Stomach (tissue), 9 donors: ENCODE results near the gene C12orf43. TPM values are rescaled to one million over a fixed set of nuclear protein-coding genes. Genes with fewer than 3 reads are reported as not detected.

Experiments used
- DNase-seq, 2 donors: peaks; one replicate each; pipeline versions ENCODE4 v3.0.0 to v3.0.0-alpha.2; 2013 to 2019
- H3K27ac ChIP-seq, 5 donors: fragments of 200-600 bp in 4 of 5; sonication (generic) in 4 of 5; one replicate each; pipeline ENCODE4 v1.5.1; 2013 to 2019; ENCODE audit warnings: mild to moderate bottlenecking in 1 of 5, moderate library complexity in 1 of 5
- H3K27me3 ChIP-seq, 3 donors: fragments of 200-600 bp; sonication (generic); one replicate each; pipeline ENCODE4 v1.5.1; 2017 to 2019; ENCODE audit warnings: mixed run types in 1 of 3
- H3K36me3 ChIP-seq, 4 donors: fragments of 200-600 bp; sonication (generic); 1 replicate in 3 of 4; 2 replicates in 1 of 4; pipeline ENCODE4 v1.5.1; 2016 to 2019
- H3K4me1 ChIP-seq, 4 donors: fragments of 200-600 bp; sonication (generic); one replicate each; pipeline ENCODE4 v1.5.1; 2016 to 2019
- H3K4me3 ChIP-seq, 4 donors: fragments of 200-600 bp; sonication (generic) in 3 of 4; one replicate each; pipeline ENCODE4 v1.5.1; 2016 to 2019; ENCODE audit warnings: mild to moderate bottlenecking in 1 of 4
- H3K9me3 ChIP-seq, 4 donors: fragments of 200-600 bp; sonication (generic); one replicate each; pipeline ENCODE4 v1.5.1; 2016 to 2019
- CTCF ChIP-seq, 7 experiments: fragments of 450-650 bp in 4 of 7; fragments of 200-600 bp in 3 of 7; sonication (generic) in 3 of 7; IDR thresholded peaks; one replicate each; pipeline ENCODE4 v1.5.1; 2016 to 2019; ENCODE audit warnings: antibody characterized with exemption in 7 of 7, control low read depth in 2 of 7, mild to moderate bottlenecking in 1 of 7
- EP300 ChIP-seq: sonication (generic); formaldehyde crosslinking; IDR thresholded peaks from one replicate; pipeline ENCODE4 v1.6.1; 2017; ENCODE audit warnings: antibody characterized with exemption
- POLR2A ChIP-seq, 4 donors: fragments of 450-650 bp; IDR thresholded peaks; one replicate each; pipeline ENCODE4 v1.6.1; 2016; ENCODE audit warnings: antibody characterized with exemption in 4 of 4, control low read depth in 2 of 4, mild to moderate bottlenecking in 1 of 4, moderate library complexity in 1 of 4
- POLR2AphosphoS5 ChIP-seq, 3 donors: sonication (generic); formaldehyde crosslinking; IDR thresholded peaks; one replicate each; pipeline ENCODE4 v1.6.1; 2016; ENCODE audit warnings: antibody characterized with exemption in 3 of 3
- WGBS, 5 donors: extraction: QIAGEN DNeasy Blood & Tissue Kit in 3 of 5; methylation state at CpG; one replicate each; pipeline versions ENCODE4 v1.1.5 to v1.1.7; 2013 to 2018; 5-methylcytosine and 5-hydroxymethylcytosine counted together
- intact Hi-C: fragments of 100-400 bp; cut with DNase I; formaldehyde crosslinking; loops from one replicate; pipeline ENCODE4 v1.15.1; 2023; ENCODE audit warnings: low total_unique reads
- polyA plus RNA-seq, 3 donors: library from polyadenylated mRNA; stranded (reverse); fragments of 200-250 nt; gene quantifications; one replicate each; pipeline ENCODE4 v1.2.3, GENCODE V29; 2013
- total RNA-seq, 5 donors: library from RNA; depleted of rRNA; stranded (reverse); fragments of >200 nt; gene quantifications; one replicate each; pipeline versions ENCODE4 v1.1.0 to v1.2.3, GENCODE V29; 2014 to 2016
- donor health status: healthy with polysubstance abuse.
- donor health status: Bipolar disorder and iron deficiency.
- donor health status: healthy.

C12orf43 gene
- total and polyA plus RNA-seq, 8 donors: 5.5 to 42.4 (median 12.9) TPM

DNA sequence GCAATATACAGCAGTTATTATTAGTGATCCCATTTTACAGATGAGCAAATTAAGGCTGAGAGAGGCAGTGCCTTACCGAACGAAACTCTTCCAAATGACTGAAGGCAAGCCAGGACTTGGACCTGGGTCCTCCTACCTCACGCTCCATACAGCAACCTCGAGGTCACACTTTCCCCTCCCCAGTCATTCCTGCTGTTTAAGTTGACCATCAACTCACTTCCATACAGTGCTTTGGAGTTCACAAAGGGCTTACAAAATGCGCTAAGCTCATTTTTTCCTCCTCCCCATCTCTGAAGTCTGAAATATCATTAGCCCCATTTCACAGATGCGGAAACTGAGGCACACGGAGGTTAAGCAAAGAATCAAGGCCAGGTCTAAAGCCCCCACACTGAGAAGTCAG, 33.6 kb downstream of the C12orf43 start:
- Histone ChIP-seq H3K27ac (peak overlapping the region; percentile 86 to 92 (median 91)), H3K4me1 (peaks cover 20 to 58% (median 34%) of the 10 kb centered on the region in 4 donors), H3K9me3 (no peaks in the 10 kb centered on the region), H3K27me3 (no peaks in the 10 kb centered on the region), H3K4me3 (no peak overlapping the region), H3K36me3 (no peaks in the 10 kb centered on the region)
- TF ChIP-seq EP300 (no peak), POLR2AphosphoS5 (IDR thresholded peaks at IDR 0.05) (no peak), POLR2A (IDR thresholded peaks at IDR 0.05) (no peak), CTCF (IDR thresholded peaks at IDR 0.05) (no peak)
- intact Hi-C loops: no loop called here
- no peak for DNase-seq
- whole genome bisulfite sequencing, 5 donors: 70 to 82% (median 71%) methylated on average over 7 of the region's 7 CpGs

- intact Hi-C loops: no loop called here
- 27 to 48% (median 34%) methylated on average over 6 of the region's 6 CpGs for WGBS, 5 donors
- Histone ChIP-seq H3K4me3 (peak overlapping the region in 3 of 4 donors; percentile 55 to 66 (median 59)), H3K27ac (peak overlapping the region; percentile 86 to 92 (median 91)), H3K9me3 (no peaks in the 10 kb centered on the region), H3K36me3 (no peaks in the 10 kb centered on the region), H3K4me1 (peaks cover 21 to 59% (median 41%) of the 10 kb centered on the region in 4 donors), H3K27me3 (no peaks in the 10 kb centered on the region)
- TF ChIP-seq POLR2A (IDR thresholded peaks at IDR 0.05) (no peak), EP300 (no peak), CTCF (IDR thresholded peaks at IDR 0.05) (no peak), POLR2AphosphoS5 (IDR thresholded peaks at IDR 0.05) (no peak)
- DNase-seq: no peak
Observed at GRCh38 chr12:120981407-120981941, 34.8 kb downstream of the C12orf43 start.

- no peaks in the 10 kb centered on the region for H3K9me3 ChIP-seq
- H3K27ac ChIP-seq: peak overlapping the region; percentile 86 to 92 (median 91)
- DNase-seq: peak; percentile 82 to 83
- H3K4me1 ChIP-seq: peaks cover 21 to 61% (median 45%) of the 10 kb centered on the region in 4 donors
- H3K27me3 ChIP-seq: no peaks in the 10 kb centered on the region
- 22 to 47% (median 43%) methylated on average over 13 of the region's 13 CpGs for WGBS, 5 donors
- H3K36me3 ChIP-seq: no peaks in the 10 kb centered on the region
- peak in 1 of 4 donors; percentile 41 for TF ChIP-seq POLR2A (IDR thresholded peaks at IDR 0.05)
- TF ChIP-seq CTCF (IDR thresholded peaks at IDR 0.05): no peak
- no peak for TF ChIP-seq EP300
- peak in 2 of 3 donors; percentile 65 to 74 for TF ChIP-seq POLR2AphosphoS5 (IDR thresholded peaks at IDR 0.05)
- H3K4me3 ChIP-seq: peak overlapping the region; percentile 46 to 66 (median 57)
- intact Hi-C loops: no loop called here
Observed at GRCh38 chr12:120980800-120981368, 35.4 kb downstream of the C12orf43 start.

DNA sequence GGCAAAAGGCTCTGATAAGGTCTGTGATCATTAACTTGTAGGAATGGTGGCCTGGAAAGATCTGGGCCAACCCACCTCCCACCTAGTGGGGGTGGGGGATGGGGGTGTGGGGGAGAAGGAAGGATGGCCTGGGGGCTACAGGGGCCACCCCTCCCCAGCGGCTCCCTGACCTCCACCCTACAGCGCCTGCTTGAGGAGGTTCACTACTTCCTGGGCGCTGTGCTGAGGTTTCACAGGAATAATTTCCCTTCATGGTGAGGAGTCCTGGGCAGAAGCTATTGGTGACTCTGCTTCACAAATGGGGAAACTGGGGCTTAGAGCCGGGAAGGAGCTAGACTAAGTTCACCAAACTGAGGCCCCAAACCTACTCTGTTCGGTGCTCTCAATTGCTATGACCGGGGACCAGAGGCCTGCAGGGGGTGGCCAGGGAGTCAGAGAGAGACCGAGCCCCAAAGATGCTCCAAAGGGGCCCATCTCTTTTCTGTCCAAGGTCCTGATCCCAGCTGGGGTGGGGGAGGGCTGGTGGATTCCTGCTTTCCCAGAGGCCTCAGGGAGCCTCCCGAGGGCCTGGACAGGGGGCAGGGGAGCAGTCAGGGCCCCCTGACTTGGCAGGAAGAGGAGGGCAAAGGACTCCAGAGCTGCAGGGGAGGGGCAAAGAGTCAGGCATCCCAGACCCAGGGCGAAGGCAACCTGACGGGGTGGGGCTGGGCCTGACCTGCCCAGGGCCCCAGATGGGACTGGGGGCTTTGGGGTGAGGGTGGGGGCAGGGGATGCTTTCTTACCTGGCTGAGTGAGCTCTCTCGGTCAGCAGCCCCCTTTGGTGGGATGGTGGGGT, 36.2 kb downstream of the C12orf43 start:
- DNase-seq: peak in 1 of 2 donors; percentile 73
- intact Hi-C loops: no loop called here
- WGBS, 5 donors: 21 to 53% (median 37%) methylated on average over 9 to 11 of the region's 11 CpGs
- H3K36me3 ChIP-seq: no peaks in the 10 kb centered on the region
- peak overlapping the region; percentile 46 to 66 (median 57) for H3K4me3 ChIP-seq
- H3K4me1 ChIP-seq: peaks cover 18 to 54% (median 41%) of the 10 kb centered on the region in 4 donors
- TF ChIP-seq POLR2A (IDR thresholded peaks at IDR 0.05) (no peak), POLR2AphosphoS5 (IDR thresholded peaks at IDR 0.05) (no peak)
- no peaks in the 10 kb centered on the region for H3K27me3 ChIP-seq
- H3K9me3 ChIP-seq: no peaks in the 10 kb centered on the region
- peak overlapping the region; percentile 86 to 92 (median 91) for H3K27ac ChIP-seq
